Loucy (cell line): ENCODE measurements around the gene MMEL1.

Experiments
- EZH2phosphoT487 ChIP-seq: fragments of 200-600 bp; IDR thresholded peaks from 2 replicates; pipeline ENCODE4 v1.6.1; 2018; ENCODE audit warnings: antibody characterized with exemption, mild to moderate bottlenecking, moderate library complexity, borderline replicate concordance
- TF ChIP-seq, protein P1 (sequence below): fragments of 200-600 bp; sonication (generic); conservative IDR thresholded peaks from 2 replicates; pipeline ENCODE4 v1.5.1; 2014; ENCODE audit warnings: mild to moderate bottlenecking, antibody characterized with exemption, low read length

DNA sequence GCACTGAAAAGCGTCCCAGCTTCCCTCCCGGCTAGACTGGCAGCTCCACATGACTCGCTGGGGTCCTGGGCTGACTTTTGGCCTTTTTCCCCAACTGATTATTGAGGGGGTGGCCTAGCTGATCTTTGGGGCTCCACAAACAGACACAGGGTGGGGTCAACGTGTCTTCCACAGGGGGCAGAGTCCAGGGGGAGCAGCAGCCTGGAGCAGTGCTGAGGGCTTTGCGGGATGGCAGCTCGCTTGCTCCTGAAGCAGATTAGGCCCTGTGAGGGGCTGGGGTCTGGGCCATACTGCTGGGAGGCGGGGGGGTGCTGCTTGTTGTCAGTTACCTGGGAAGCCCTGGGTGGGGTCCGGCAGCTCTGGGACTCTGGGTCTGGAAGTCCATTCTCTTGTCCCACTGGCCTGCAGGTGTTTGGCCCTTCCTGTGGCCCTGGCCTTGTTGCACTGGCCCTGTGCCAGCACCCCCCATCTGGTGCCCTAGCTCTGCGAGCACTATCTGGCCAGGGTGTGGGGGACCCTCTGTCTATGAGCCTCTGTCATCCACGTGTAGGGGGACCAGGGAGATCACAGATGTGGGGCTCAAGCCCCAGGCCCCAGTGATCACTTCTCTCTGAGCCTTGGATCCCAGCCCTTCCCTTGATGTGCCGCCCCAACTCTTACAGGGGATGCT lies 90.4 kb downstream of the MMEL1 start:
- TF ChIP-seq, protein P1, sequence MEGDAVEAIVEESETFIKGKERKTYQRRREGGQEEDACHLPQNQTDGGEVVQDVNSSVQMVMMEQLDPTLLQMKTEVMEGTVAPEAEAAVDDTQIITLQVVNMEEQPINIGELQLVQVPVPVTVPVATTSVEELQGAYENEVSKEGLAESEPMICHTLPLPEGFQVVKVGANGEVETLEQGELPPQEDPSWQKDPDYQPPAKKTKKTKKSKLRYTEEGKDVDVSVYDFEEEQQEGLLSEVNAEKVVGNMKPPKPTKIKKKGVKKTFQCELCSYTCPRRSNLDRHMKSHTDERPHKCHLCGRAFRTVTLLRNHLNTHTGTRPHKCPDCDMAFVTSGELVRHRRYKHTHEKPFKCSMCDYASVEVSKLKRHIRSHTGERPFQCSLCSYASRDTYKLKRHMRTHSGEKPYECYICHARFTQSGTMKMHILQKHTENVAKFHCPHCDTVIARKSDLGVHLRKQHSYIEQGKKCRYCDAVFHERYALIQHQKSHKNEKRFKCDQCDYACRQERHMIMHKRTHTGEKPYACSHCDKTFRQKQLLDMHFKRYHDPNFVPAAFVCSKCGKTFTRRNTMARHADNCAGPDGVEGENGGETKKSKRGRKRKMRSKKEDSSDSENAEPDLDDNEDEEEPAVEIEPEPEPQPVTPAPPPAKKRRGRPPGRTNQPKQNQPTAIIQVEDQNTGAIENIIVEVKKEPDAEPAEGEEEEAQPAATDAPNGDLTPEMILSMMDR, result no peak
- TF ChIP-seq EZH2phosphoT487, result no peak
